NCI-H1930 (cell line): ENCODE results near the gene SNRPD3.
"Not testable (repeated sequence)": the region's sequence is repeated elsewhere in the genome, so short reads cannot be mapped to it uniquely, and the experiment has no call there.

Experiments used
- DNase-seq, 2 experiments: peaks; one replicate each; lab custom pipeline; 2025; lab: John Stamatoyannopoulos, UW

SNRPD3 gene

DNA sequence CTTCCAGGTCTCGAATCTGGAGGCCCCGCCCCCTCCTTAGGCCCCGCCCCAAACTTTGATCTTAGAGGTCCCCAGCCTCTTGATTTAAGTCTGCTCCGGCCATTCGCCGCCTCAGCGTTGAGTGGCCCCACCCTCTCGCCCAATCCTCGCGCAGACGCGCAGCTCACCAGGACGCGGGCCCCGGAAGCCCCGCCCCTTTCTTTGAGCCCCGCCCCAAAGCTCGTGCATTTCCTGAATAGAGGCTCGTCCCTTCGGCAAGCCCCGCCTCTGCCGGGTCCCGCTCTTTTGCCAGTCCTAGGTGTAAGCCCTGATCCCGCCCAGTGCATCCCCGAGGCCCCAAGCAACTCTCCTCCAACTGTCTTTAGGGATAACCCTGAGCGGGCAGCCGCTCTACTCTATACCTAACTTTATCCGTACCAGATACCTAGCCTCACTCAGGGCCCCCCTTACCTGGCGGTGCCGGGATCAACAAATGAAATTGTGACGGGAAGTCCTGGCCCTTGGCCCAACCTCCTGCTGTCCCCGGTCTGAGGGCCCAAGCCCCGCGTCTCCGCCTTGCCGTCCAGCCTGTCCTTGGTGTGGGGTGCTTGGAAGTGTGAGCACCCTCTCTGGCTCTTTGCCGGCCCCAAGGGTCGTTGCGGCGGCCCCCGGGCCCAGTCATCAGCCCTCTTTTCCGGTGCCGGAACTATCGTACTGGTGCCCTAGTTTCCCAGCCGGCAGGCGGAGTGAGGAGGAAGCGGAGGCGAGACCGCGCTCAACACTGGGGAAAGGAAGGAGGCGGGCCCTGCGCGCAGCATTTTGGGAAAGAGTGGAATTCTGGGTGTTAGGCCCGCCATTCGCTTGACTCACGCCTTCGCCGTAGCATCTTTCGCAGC lies at the start of gene SNRPD3:
Gene SNRPD3, plus strand, starts transcription at position 835 of the 875 bp plus-strand sequence. CDS start 1,676 bp downstream, outside the sequence.
- DNase-seq, result peak; percentile 97

DNA sequence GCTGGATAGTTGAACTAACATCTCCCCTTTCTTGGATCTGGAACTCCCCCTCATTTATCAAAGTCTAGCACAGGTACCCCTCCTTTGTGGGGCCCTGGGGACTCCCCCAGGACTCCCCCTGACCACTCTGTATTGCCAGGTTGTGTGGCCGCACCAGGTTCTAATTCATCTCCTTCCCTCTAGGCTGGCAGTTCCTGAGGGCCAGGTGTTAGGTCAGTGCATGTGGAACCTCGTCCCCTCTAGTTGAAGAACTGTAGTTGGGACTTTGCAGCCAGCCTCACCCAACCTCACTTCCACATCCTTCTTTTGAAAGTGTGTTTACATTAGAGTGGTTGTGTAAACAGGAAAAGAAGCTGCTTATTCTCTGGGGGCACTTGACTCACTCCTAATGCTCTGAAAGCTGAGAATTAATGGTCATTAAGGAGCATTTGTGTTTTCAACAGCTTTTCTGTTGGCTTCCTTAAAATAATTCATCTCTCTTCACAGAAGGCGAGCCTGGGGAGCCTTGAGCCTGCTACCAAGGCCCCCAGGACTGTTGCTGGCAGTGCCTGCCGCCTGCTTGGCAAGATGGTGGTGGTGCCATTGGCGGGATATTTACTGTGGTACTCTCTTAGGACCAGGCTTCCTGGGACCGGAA lies 48.9 kb upstream of the SNRPD3 start:
- DNase-seq, result peak in 1 of 2 experiments; percentile 45

DNA sequence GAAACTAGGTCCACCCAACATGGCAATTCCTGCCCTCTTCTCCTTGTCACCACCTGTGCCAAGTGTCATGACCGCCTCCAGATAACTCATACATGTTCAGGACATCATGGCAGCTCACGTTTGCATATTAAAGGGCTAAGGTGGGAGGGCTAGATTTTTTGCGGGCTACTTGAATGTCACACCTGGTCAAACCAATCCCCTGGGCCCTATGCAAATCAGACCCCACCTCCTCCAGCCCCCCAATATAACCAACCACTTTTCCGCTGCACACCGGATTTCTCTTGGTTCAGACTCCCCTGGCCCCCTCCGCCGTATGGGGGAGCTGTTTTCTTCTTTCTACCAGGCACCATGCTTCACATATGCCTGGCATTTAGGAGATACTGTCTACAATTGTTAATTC lies 48.1 kb upstream of the SNRPD3 start:
- no peak for DNase-seq

DNA sequence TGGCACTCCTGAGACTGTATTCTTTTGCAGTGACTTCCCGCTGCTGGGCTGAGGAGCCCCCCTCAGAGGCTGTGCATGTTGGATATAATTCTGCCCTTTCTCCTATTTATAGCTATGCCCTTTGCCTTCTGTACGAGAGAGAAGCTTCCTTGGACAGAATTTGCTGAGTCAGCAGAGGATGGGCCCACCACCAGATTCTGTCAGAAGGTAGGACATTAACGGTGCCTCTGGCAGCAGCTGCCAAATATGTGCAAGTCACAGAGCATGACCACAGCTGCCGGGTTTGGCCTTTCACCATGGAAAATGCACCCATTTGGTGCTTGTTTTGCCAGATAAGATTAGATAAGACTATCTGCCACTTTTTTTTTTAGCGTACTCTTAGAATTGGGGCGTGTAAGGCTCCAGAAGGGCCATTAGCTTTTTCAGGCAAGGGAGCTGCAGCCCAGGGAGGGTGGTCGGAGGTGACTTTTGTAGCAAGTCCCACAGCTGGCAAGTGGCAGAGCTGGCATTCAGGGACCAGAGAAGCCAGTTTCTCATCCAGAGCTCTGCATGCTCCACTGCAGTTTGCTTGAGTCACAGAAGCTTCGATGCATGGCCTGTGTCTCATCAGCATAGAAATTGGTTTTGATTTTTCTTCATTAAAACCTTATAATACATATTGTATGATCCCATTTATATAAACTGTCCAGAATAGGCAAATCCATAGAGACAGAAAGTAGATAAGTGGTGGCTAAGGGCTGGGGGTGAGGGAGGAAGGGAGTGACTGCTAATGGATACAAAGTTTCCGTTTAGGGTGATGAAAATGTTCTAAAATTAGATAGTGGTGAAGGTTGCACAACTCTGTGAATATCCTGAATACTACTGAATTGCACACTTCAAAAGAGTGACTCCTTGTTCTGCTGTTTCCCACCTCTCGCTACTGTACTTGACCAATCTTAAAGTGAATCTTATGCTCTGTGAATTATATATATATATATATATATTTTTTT lies 44.9 kb upstream of the SNRPD3 start:
- DNase-seq, result no peak

DNA sequence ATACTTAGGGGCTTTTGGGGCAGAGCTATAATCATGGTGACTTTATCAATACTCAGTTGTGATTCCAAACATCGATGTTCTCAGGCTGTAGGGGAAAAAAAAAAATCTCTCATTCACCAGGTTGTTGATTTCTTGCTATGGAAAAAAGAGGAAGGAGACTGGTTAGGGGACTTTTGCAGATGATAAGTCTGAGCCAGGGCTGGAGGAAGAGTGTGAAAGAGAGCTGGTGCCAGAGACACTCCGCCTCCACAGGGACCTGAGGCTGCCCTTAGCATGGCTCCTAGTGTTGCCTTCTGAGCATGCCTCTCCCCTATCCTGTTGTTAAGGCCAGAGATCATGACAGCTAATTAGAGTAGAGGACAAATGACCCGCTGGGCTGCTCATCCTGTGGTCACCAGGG lies 43.8 kb upstream of the SNRPD3 start:
- DNase-seq, result no peak

DNA sequence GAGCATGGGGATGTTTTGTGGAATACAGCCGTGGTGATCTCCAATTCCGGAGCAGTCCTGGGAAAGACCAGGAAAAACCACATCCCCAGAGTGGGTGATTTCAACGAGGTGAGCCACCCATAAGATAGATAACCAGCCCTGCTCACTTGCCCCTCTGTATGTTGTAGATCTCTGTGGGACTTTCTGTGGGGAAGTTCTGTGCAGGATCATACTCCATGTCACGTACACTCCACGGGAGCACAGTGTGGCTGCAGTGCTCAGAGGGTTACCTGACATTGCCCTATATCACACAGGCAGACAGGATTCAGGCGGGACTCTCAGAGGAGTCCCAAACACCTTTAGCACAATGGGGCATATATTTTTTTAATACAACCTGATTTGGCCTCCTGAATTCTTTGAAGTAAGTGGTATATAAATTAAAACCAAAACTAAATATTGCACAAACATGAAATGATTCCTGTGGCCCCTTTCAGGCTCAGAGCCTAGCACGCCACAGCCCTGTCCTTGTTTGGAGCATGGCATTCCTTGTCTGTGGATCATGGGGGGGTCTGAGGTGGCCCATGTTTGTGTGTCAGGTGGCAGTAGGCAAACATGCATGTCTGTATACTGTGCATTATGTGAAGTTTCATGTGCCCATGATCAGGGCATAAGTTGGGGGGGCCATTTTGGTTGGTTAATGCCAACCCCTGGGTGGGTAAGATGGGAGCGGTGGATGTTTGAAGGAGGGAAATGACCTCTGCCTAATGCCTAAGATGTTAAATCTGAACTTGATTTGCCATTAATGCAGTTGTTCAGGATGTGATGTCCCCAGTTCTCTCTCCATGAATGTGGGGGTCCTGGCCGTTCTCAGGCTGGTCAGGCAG lies 42.2 kb upstream of the SNRPD3 start:
- no peak for DNase-seq

DNA sequence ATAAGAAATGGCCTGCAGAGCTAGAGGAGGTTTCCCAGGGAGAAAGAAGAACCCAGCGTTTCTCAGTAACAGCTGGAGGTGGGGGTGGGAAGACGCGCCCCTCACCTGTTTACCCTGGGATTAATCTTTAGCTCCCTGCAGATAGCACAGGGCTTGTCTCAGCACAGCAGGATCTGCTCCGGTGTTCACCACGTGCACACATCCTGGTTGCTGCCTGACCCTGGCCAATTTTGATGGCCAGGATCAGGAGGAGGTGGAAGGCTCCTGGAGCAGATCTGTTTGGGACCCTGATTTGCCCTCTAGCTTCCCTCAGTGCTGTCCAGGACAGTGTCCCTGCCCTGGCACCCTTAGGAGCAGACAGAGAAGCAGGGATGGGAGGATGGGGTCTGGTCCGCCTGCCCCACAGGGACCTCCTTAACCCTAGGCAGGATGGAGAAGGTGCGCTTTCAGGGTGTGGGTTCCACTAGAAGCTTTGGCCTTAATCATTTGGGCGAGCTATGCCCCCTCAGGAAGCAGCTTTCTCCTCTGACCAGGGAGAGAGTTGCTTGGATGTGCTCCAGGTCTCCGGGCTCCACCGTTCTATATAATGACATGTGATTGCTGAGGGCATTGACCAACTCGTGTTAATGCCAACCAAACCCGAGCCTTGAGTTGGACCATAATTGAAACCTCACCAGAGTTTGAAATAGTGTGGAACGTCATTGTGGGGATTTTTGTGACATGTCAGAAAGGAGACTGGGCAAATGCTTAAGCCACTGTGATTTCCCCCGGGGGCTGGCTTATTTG lies 41.4 kb upstream of the SNRPD3 start:
- no peak for DNase-seq

DNA sequence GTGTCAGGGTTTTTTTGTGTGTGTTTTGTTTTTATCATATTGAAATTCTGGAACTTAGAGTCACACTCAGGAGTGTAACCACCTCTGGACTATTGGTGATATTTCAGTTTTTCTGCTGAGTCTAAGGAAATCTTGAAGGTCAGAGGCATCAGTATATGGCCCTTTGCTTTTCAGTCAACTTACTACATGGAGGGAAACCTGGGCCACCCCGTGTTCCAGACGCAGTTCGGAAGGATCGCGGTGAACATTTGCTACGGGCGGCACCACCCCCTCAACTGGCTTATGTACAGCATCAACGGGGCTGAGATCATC lies 40.8 kb upstream of the SNRPD3 start:
- no peak for DNase-seq

DNA sequence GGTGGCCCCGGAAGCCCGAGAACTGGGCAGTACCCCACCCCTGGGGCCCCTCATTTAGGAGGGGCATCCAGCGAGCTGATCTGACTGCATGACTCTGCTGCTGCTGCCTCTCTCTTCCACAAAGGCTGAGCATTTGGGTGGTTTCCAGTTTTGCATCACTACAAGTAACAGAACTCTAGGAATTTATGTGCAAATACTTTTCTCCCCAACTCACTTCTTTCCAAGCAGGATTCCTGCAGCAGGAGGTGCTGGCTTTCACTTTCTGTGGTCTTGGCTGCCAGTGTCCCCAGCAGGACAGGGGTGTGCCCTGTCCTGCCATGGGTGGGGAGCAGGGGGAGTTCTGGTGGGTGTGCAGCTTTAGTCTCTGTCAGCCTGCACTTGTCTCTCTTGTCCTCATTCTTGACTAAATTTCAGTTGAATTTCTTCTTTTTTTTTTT lies 39.5 kb upstream of the SNRPD3 start:
- no peak for DNase-seq

DNA sequence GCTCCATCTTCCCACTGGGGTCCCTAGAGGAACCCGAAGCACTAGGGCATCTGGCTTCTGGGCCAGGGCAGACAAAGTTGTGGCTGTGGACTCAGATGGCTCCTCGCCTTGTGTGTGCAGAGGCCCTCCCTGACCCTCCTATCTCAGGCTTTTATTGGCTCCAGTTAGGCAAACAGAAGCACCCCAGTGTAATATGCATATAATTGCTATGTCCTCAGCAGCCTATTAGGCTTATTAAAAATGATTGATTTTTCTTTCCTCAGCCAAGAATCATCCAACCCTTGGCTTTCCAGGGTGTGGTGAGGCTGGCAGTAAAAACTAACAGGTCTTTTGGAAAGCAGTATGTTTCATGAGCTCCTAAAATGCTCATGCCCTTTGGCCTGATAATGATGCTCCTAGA lies 38.4 kb upstream of the SNRPD3 start:
- no peak for DNase-seq

DNA sequence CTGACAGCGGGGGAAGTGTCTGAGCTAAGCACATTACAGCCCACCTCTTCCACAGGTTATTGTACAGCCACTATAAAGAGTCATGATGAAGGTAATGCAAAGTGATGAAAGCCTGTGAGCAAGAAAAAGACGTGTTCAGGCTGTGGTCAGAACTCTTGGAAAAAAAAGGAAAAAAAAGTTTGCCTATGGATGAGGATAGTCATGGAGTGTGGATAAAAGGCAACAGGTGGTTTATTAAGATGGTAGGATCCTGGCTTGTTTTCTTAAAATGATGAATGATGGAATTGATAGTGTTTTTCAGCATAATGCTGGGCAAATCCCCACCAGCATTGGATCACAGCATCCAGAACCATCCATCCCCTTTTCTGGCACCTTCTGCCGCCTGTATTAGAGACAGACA lies 37.6 kb upstream of the SNRPD3 start:
- DNase-seq, result no peak

DNA sequence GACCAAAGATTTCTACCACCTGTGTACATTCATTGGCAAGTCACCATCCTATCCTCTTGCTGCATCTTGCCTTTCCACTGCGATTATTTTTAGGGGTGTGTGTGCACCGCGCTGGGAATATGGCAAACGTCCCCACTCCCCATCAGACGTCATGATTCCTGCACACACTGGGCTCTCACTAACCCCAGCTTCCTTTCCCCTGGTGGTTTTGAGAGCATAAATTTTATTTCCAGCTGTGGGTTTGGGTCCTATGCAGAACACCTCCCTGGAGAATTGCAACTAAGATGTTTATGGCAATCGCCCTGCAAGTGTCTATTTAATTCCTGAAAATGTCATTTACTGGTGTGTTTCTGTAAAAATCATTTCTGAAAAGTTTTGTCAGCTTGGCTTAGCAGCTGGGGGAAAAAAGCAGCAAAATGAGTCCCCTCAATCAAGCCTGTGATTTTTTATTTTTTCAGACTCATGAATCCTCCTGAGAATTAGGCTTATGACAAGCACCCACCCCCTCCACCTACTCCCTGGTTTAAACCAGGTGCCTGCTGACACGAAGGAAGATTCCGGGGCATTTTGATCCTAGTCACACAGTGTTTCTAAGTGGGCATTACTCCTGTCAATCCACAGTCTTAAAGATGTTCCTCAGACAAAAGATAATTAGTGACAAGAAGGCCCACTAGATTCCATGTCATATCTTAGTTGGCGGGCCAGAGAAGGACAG lies 36.9 kb upstream of the SNRPD3 start:
- DNase-seq, result no peak

DNA sequence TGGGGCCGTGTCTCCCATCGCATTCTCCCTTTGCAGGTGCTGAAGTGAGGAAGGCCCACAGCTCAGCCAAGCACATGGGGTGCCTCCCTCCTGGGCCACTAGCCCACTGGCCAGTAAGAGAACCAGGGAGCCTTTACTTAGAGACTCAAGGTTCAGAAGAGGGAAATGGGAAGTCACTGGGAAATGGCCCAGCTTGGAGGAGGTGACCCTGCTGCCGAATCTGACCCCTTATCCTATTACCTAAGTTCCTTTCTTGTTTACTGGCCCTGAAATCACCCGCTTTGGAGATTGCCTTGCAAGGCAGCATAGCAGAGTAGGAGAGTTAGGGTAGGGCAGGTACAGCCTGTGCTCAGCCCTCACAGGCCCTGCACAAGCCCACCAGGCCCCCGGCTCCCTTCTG lies 36.3 kb upstream of the SNRPD3 start:
- no peak for DNase-seq

DNA sequence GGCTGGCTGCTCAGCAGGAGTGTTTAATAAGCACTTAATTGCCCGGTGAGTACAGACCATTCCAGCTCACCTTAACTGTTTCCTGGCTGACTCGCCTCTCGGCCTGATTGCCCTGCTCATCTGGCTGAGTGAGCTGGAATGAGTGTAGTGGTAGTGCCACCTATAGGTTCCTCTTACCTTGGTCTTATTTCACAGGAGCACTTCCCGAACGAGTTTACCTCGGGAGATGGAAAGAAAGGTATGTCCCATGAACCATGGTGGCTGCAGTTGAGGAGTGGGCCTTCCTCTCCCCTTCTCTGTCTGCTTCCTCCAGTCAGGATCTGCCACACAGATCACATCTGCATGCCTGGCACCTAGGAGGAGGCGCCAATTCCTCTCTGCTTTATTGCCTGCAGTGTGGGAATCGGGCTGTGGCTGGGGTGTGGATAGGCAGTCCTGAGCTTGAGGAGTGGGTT lies 34.0 kb upstream of the SNRPD3 start:
- peak; percentile 37 to 68 for DNase-seq

DNA sequence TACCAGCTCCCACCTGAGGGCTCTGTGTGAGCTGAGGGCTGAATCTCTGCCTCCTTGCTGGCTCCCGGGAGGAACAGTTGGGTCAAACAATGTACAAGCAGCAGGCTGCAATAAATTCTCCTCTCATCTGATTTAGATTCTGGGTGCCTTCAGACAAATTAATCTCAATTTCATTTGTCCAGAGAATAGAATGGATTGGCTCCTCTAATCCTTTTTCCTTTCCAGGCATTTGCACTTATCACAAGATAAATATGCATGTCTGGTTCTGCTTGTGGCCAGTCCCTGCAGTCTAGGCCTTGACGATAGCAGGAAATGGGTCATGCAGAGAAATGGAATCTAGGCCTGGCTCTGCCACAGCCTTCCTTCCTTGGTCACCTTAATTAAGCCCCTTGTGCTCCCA lies 31.9 kb upstream of the SNRPD3 start:
- no peak for DNase-seq

DNA sequence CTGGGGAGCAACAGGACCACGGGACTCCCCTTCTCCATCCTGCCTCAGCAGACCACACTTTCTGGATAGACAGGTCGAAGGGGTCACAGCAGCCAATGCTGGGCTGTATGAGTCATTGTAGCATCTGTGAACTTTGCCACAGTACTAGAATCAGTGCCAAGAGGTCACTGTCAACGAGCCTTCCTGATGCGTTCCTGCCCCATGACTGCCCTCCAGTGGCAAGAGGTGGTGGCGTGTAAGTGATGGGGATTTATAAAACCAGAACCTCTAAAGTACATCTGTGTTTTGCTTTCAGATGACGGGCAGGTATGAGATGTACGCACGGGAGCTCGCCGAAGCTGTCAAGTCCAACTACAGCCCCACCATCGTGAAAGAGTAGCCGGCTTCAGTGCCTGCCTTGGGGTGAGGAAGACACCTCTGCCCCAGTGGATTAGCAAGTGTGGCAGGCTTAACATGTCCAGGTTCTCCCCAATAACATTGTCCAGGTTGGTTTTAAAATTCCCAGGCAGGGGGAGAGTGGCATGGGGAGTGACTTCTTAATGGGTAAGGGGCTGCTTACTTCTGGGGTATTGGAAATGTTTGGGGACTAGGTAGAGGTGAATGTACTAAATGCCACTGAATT lies 30.3 kb upstream of the SNRPD3 start:
- DNase-seq, result peak; percentile 30 to 33

DNA sequence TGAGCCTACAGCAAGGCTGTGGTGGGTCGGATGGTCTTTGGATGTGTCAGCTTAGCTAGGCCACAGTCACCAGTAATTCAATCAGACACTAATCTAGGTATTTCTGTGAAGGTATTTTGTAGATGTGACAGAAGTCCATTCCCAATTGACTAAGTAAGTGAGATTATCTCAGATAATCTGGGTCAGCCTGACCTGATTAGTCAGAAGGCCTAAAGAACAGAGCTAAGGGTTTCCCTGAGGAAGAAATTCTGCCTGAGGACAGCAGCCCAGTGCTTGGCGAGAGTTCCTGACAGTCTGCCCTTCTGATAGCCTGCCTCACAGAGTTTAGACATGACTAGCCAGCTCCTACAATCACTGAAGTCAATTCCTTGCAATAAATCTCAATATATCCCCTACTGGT lies 29.6 kb upstream of the SNRPD3 start:
- DNase-seq, result no peak

DNA sequence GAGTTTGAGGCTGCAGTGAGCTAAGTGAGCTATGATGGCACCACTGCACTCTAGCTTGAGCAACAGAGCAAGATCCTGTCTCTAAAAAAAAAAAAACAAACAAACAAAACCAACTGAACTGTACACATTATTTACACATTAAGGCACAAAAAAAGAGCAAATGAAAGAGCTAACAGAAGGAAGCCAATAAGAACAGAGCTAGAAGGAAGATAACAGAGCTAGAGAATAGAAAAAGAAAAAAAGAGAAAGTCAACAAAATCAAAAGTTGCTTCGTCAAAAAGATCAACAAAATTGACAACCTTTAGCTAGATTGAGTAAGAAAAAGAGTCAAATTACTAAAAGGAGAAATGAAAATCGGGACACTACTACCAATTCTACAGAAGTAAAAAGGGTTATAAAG lies 25.9 kb upstream of the SNRPD3 start:
- no peak for DNase-seq

DNA sequence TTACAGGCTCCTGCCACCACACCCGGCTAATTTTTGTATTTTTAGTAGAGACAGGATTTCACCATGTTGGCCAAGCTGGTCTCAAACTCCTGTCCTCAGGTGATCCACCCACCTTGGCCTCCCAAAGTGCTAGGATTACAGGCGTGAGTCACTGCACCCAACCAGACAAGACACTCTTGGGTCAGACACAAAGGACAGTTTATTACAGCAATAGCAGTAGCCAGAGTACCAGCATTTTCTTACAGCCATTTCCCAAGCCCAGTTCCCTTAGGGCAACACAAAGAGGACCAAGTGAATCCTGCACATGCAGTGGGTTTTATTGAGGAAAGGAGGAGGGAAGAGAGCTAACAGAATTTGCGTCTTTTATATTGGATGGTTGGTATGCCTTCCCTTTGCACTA lies 24.8 kb upstream of the SNRPD3 start:
- DNase-seq, result not testable (repeated sequence)
